Rectal smooth muscle tissue (tissue), 1 donor: Measurements from ENCODE around the gene TBPL1.

Source experiments
- H3K27ac ChIP-seq: one replicate; pipeline ENCODE4 v1.7.0; 2013; ENCODE audit warnings: low read depth, low read length, inconsistent platforms
- H3K27me3 ChIP-seq: one replicate; pipeline ENCODE4 v1.7.0; 2013; ENCODE audit warnings: low read length; ENCODE audit not compliant: control insufficient read depth, insufficient read depth
- H3K36me3 ChIP-seq: one replicate; pipeline ENCODE4 v1.7.0; 2013; ENCODE audit warnings: low read length; ENCODE audit not compliant: control insufficient read depth, insufficient read depth
- H3K4me1 ChIP-seq: one replicate; pipeline ENCODE4 v1.7.0; 2013; ENCODE audit warnings: low read length; ENCODE audit not compliant: control insufficient read depth, insufficient read depth
- H3K4me3 ChIP-seq: one replicate; pipeline ENCODE4 v1.7.0; 2013; ENCODE audit warnings: low read length
- H3K9ac ChIP-seq: one replicate; pipeline ENCODE4 v1.7.0; 2013; ENCODE audit warnings: low read length

The TBPL1 gene

DNA sequence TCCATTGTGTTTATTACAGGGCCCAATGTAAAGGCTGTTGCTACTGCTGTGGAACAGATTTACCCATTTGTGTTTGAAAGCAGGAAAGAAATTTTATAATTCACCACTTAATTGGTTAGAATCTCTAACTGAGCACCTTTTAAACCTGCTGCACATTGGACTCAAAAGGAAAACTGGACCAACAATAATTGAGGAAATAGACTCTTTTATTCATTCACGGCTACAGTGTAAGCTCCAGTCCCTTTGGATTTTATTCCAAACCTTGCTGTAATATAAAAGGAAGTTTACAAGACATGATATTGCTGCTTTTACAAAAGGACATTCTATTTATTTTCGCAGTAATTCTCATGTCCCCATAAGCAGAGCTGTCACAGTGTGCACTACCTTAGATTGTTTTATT lies 33.9 kb downstream of the TBPL1 start:
- Histone ChIP-seq H3K27me3 (no peaks in the 10 kb centered on the region), H3K27ac (no peak overlapping the region), H3K4me1 (no peaks in the 10 kb centered on the region), H3K9ac (no peak overlapping the region), H3K36me3 (peaks cover 3% of the 10 kb centered on the region), H3K4me3 (no peak overlapping the region)

DNA sequence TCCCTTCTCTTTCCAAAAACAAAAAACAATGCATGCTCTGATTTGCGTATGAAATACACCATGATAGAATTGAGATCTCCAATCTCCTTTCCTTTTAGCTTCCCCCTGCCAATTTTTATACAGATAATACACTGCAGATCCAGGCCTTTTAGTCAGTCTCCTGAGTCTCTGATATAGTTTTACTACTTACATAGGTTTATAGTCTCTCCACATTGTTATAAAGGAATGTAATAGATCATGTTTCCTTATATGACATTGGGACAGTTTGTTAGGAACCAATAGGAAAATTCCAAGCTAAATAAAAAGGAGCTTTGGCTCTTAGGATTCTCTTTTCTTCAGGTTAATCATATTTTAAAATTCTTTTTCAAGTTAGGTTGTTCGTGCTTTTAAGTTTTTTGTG lies 36.5 kb downstream of the TBPL1 start:
- no peak overlapping the region for H3K27ac ChIP-seq
- no peaks in the 10 kb centered on the region for H3K4me1 ChIP-seq
- no peak overlapping the region for H3K4me3 ChIP-seq
- H3K9ac ChIP-seq: no peak overlapping the region
- no peaks in the 10 kb centered on the region for H3K27me3 ChIP-seq
- no peaks in the 10 kb centered on the region for H3K36me3 ChIP-seq

DNA sequence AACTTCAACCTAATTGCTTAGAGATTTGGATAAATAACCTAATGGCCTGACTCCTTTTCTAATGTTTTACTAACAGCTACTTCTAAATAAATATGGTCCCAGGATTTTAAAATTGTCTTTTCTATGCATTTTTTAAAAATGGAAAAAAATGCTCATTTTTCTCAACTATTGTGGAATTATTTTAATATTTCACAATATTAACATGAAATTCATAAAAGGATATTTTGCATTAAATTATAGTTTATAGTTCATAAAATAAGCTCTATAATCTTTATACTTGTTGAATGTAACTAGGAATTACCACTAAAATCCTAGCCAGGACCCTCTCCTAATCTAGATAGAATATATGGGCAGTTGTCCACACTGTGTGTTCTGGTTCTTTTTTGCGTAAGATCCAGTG lies 37.3 kb downstream of the TBPL1 start:
- no peak overlapping the region for H3K4me3 ChIP-seq
- no peaks in the 10 kb centered on the region for H3K36me3 ChIP-seq
- no peak overlapping the region for H3K9ac ChIP-seq
- H3K27me3 ChIP-seq: no peaks in the 10 kb centered on the region
- no peak overlapping the region for H3K27ac ChIP-seq
- H3K4me1 ChIP-seq: no peaks in the 10 kb centered on the region

DNA sequence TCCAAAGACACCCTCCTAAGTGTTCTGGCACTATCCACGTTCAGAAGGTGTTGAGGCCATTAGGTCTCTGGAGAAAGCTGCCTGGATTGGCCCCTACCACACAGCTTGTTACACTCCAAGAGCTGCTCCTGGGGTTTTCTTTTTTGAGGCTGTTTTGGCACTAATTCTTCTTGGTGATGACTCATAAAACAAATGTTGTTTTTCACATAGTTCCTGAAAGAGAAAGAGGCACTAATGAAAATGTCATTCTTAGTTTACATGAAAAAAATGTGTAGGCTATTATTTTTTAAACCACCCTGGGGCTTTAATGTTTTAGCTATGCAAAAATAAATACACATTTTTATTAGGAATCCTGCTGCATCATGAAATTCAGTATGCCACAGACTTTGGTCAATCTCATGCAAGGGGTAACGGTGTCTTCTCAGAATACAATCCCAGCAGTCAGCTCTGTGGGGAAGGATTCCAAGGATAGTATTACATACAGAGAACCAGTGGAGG lies 38.1 kb downstream of the TBPL1 start:
- Histone ChIP-seq H3K36me3 (no peaks in the 10 kb centered on the region), H3K27ac (no peak overlapping the region), H3K4me1 (no peaks in the 10 kb centered on the region)

DNA sequence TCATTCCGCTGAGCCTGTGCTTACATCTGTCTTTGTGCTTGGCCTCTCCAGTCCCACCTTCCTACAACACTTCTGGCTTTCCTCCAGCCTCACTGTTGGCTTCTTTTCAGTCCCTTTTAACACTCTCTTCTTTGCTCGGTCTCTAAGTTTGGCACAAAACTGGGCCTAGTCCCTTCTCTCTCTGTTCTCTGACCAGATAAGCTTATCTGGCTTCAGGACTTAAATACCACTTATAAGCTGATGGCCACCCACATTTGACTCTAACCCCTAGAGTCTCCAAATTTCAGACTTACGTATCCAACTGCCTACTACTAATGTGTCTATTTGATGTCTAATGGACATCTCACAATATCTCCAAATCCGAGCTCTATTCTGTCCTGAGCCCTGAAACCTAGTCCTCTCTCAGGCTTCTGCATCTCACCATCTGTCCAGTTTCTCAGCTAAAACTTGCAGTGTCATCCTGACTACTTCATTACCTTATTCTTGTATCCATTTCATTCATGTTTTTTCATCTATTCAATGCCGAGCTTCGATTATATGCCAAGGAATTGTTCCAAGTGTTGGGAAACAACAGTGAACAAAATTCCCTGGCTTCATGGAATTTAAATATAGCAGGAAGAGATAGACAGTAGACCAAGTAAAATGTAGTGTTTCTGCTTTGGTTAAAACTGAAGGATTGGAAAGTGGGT lies 40.1 kb downstream of the TBPL1 start:
- Histone ChIP-seq H3K27ac (no peak overlapping the region), H3K4me3 (no peak overlapping the region), H3K36me3 (no peaks in the 10 kb centered on the region)

More for the DNA sequence above, 38.1 kb downstream of the TBPL1 start:
- H3K9ac ChIP-seq: no peak overlapping the region
- H3K4me3 ChIP-seq: no peak overlapping the region
- no peaks in the 10 kb centered on the region for H3K27me3 ChIP-seq

DNA sequence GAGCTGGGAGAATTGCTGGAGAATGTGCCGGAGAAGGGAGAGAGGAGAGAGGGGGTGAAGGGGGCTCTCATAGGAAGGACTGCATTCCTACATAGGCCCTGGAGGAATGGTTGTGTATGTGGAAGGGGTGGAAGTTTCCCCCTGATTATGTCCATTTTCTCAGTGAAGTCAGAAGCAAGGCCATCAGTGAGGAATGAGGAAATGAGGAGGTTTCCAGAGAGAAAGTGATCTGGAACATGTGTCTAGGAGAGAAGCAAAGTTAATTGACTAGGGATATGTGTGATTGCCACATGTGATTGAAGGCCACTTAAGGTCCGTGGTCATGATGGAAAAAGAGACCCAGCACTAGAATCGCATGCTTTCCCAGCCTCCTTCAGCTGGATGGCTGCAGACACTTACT lies 42.3 kb downstream of the TBPL1 start:
- no peak overlapping the region for H3K27ac ChIP-seq
- no peaks in the 10 kb centered on the region for H3K4me1 ChIP-seq
- H3K4me3 ChIP-seq: no peak overlapping the region

More for the DNA sequence above, 40.1 kb downstream of the TBPL1 start:
- Histone ChIP-seq H3K4me1 (no peaks in the 10 kb centered on the region), H3K9ac (no peak overlapping the region), H3K27me3 (no peaks in the 10 kb centered on the region)

DNA sequence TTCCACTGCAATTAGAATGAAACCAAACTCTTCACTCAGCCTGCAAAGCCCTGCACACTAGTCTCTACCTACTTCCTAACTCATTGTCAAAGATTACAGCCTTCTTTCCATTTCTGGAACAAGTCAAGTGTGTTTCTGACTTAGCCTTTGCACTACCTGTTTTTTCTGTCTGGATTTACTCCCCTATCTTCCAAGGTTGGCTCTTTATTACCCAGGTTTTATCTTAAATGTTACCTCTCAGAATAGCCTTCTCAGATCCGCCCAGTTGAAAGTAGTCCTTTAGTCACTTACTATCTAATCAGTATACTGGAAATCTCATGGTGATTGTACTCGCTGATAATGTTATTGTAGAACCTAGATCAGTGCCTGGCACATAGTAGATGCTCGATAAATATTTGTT lies 42.7 kb downstream of the TBPL1 start:
- no peak overlapping the region for H3K27ac ChIP-seq
- H3K36me3 ChIP-seq: no peaks in the 10 kb centered on the region
- no peaks in the 10 kb centered on the region for H3K27me3 ChIP-seq
- H3K4me3 ChIP-seq: no peak overlapping the region
- no peak overlapping the region for H3K9ac ChIP-seq
- H3K4me1 ChIP-seq: no peaks in the 10 kb centered on the region

More for the DNA sequence above, 42.3 kb downstream of the TBPL1 start:
- Histone ChIP-seq H3K36me3 (no peaks in the 10 kb centered on the region), H3K9ac (no peak overlapping the region), H3K27me3 (no peaks in the 10 kb centered on the region)

DNA sequence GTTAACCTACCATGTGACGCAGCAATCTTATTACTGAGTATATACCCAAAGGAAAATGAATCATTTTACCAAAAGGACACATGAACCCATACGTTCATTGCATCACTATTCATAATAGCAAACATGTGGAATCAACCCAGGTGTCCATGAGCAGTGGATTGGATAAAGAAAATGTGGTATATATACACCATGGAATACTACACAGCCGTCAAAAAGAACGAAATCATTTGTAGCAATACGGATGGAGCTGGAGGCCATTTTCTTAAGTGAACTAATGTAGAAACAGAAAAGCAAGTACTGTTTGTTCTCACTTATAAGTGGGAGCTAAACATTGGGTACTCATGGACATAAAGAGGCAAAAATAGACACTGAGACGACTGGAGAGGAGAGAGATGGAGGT lies 44.2 kb downstream of the TBPL1 start:
- H3K9ac ChIP-seq: no peak overlapping the region

DNA sequence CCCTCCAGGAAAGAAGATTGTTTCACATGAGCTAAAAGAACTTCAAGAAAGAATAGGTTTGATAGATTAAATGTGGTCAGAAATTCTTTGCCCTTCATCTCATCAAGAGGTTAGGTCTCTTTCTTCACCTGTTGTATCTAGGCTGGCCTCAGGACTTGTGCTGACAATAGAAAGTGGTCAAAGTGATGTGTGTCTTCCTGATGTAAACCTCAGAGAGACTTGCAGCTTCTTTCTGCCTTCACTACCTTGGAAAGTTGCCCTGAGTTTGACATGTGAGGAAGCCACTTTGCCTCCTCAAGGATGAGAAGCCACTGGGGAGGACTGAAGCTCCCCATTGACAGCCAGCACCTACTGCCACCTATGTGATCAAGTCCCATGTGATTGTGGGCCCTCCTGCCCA lies 46.3 kb downstream of the TBPL1 start:
- H3K4me1 ChIP-seq: no peaks in the 10 kb centered on the region
- H3K9ac ChIP-seq: no peak overlapping the region
- H3K27ac ChIP-seq: no peak overlapping the region
- H3K36me3 ChIP-seq: no peaks in the 10 kb centered on the region
- no peak overlapping the region for H3K4me3 ChIP-seq
- H3K27me3 ChIP-seq: no peaks in the 10 kb centered on the region

More for the DNA sequence above, 44.2 kb downstream of the TBPL1 start:
- Histone ChIP-seq H3K27me3 (no peaks in the 10 kb centered on the region), H3K36me3 (no peaks in the 10 kb centered on the region), H3K27ac (no peak overlapping the region), H3K4me3 (no peak overlapping the region), H3K4me1 (no peaks in the 10 kb centered on the region)

DNA sequence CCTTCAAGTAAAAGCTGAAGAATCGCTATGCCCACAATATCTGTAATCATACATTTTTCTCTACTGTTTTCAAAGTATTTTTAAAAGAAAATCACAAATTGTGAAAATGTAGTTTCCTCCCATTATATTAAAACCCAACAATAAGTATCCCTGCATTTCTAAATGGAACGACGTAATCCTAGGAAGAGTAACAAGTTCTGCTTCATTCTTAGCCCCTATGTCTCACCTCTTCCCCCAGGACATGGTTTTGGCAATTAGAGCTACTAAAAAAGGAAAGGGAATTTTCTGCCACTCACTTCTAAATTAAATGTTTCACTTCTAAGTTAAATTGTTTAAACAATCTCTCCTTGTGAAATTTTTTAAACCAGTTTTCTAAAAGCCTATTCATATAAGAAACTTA lies 47.4 kb downstream of the TBPL1 start:
- Histone ChIP-seq H3K9ac (no peak overlapping the region), H3K27me3 (no peaks in the 10 kb centered on the region), H3K27ac (no peak overlapping the region), H3K36me3 (no peaks in the 10 kb centered on the region), H3K4me3 (no peak overlapping the region), H3K4me1 (no peaks in the 10 kb centered on the region)

DNA sequence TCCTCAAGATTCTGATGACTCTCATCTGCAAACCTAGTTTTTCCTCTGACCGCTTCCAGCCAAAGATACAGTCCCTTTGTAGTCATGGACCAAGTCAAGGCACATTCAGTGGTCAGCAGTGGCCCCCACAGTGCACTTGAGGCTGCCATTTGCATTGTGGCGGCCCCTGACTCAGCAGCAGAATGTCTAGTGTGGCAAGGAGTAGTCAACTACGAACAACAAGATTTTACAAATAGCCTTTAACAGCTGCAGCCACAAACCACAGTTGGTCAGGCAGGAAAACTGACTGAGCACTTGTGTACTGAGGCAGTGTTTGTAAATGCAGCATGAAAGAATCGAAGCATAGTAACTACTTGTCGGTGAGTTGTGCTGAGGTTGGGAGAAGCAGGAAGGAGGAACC lies 49.8 kb downstream of the TBPL1 start:
- Histone ChIP-seq H3K4me1 (no peaks in the 10 kb centered on the region), H3K27ac (no peak overlapping the region), H3K36me3 (no peaks in the 10 kb centered on the region), H3K27me3 (no peaks in the 10 kb centered on the region), H3K4me3 (no peak overlapping the region), H3K9ac (no peak overlapping the region)

DNA sequence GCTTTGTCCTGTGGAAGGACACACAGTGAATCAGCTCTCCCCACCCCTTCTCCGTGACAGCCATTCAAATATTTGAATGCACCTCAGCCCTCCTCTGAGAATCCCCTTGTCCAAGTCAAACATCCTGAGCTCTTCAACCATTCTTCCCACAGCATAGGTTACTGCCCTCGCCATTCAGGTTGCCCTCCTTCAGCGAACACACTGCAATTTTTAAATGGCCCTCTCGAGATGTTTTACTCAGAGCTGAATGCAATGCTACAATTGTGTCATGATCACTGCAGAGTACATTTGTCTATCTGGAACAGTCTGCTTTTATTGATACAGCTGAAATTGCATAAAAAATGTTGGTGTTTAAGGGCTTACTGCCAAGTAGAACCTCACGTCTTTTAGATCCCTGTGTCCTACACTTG lies 50.5 kb downstream of the TBPL1 start:
- no peak overlapping the region for H3K27ac ChIP-seq
- no peaks in the 10 kb centered on the region for H3K27me3 ChIP-seq
- no peak overlapping the region for H3K4me3 ChIP-seq
- H3K4me1 ChIP-seq: no peaks in the 10 kb centered on the region
- H3K36me3 ChIP-seq: no peaks in the 10 kb centered on the region
- no peak overlapping the region for H3K9ac ChIP-seq

DNA sequence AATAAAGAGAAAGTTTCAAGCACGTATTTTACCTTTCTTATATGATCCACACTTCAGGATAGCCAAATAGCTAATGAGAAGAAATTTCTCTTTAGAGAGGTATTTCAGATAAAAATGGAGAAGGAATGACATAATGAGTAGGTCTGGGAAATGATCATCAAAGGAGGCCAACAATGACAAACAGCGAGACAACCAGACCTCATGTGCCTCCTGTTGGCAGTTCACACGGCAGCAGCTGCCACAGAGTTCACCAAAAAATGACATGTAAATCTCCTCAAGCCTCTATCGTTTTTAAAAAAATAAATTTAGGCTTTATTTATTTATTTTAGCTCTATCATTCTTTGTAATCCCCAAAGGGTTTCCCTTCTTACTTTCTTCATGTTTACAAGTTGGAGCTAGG lies 51.7 kb downstream of the TBPL1 start:
- H3K4me1 ChIP-seq: no peaks in the 10 kb centered on the region
- H3K4me3 ChIP-seq: no peak overlapping the region
- no peaks in the 10 kb centered on the region for H3K36me3 ChIP-seq
- no peak overlapping the region for H3K27ac ChIP-seq
- no peak overlapping the region for H3K9ac ChIP-seq
- no peaks in the 10 kb centered on the region for H3K27me3 ChIP-seq
